ENCODE data around the gene HCRT.

HCRT gene

DNA sequence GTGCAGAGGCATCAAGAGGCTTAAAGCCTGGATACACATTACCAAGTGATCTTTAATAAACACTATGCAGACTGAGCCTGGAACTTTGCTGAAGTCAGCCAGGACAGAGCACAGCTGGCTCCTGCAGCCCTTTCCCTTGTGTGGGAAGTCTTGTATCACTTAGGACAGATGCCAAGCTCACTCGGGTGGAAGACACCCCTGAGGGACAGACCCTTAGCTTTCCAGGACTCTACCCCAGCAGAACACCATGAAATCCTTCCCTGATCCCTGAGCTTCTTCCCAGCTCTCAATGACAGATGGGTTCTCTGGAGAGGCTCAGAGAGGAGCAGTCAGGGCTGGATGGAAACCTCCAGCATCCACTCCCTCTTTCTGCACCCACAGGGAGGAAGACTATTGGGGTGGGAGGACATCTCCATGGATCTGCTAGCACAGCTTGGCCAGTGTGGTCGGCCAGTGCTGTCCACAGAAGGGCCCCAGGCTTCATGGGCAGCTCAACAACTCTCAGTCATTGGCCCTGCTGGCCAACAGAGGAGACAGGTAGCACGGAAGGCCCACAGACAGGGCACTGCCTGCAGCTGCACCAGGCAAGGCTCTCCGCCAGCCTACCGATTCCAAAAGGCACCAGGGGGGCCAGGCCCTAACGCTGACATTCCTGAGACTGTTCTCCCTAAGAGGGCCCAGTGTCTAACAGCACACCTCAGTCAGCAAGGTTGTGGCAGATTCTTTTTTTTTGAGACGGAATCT, 46.3 kb downstream of the HCRT start:
- DNase-seq, result no peak

- DNase-seq, result no peak
These were observed 48.6 kb downstream of the HCRT start for GRCh38 chr17:42136654-42137051.

DNA sequence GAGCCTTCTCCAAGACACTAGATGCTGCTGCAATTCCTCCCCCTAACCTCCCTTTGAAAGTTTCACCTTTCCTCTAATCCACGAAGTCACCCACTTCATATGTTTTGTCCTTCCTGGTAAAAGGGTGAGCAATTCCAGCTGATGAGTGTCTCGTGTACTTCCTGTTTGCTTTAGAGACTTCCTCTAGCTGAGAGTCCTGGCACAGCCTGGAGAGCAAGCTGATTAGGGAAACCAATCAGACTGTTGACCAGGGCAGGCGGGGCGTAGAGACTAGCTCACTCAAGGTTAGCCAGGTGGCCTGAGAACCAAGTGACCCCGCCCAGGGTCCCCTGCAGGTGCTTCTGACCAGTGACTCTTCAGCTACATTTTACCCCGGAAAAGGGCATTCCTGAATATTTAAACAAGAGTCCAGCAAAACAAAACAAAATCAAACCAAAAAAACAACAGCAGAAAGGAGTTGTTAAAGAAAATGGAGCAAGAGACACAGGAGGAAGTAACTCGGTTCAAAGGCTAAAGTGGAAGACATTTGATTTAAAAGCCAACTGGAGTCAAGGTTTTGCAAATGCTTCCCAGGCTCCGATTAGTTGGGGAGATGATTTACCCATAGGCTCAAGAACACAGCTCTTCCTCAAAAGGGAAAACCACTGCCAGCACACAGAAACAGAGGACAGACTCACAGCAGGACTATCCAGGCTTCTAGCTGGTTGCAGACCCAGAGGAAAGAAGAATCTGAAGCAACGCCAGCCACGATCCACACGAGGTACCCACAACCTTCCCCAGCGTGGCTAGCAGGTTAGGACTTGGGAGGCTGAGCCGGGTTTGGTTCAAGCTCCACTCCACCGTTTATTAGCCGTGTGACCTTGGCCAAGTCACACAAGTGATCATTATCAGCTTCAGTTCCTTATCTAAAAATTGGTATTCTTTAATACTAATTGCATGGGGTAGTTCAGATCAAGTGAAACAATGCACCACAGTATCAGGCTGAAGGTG, 49.3 kb downstream of the HCRT start:
- DNase-seq, result peak; percentile 83 to 93 (median 88)

DNA sequence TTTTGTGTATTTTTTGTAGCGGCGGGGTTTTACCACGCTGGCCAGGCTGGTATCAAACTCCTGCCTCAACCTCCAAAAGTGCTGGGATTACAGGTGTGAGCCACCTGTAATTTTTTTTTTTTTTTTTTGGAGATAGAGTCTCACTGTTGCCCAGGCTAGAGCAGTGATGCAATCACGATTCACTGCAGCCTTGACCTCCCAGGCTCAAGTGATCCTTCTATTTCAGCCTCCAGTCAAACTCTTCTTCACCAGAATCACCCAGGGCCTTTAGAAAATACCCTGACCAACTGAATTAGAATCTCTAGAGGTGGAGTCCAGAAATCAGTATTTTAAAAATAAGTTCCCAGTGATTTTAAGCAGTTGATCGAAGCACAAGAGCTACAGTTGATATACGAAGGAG, 50.1 kb downstream of the HCRT start:
- no peak for DNase-seq

Measured in suppressor macrophage (primary cell).